Suprapubic skin (tissue), 4 donors: Measurements from ENCODE around the gene APC. TPM values are rescaled to one million over a fixed set of nuclear protein-coding genes. Genes with fewer than 3 reads are reported as not detected.

ENCODE experiments used
- DNase-seq, 2 donors: peaks; one replicate each; pipeline ENCODE4 v3.0.0-alpha.2; 2019; ENCODE audit warnings: low spot score in 2 of 2
- H3K27ac ChIP-seq: fragments of 200-600 bp; sonication (generic); one replicate; pipeline ENCODE4 v1.5.1; 2019
- H3K27me3 ChIP-seq: fragments of 200-600 bp; sonication (generic); one replicate; pipeline ENCODE4 v1.5.1; 2019
- H3K36me3 ChIP-seq: fragments of 200-600 bp; sonication (generic); one replicate; pipeline ENCODE4 v1.5.1; 2019
- H3K4me1 ChIP-seq: fragments of 200-600 bp; sonication (generic); one replicate; pipeline ENCODE4 v1.5.1; 2019
- H3K4me3 ChIP-seq: fragments of 200-600 bp; sonication (generic); one replicate; pipeline ENCODE4 v1.5.1; 2019; ENCODE audit warnings: mild to moderate bottlenecking
- H3K9me3 ChIP-seq: fragments of 200-600 bp; sonication (generic); one replicate; pipeline ENCODE4 v1.5.1; 2019
- EP300 ChIP-seq: sonication (generic); formaldehyde crosslinking; IDR thresholded peaks from one replicate; pipeline ENCODE4 v1.6.1; 2017; ENCODE audit warnings: antibody characterized with exemption
- POLR2A ChIP-seq, 2 donors: fragments of 450-650 bp; IDR thresholded peaks; one replicate each; pipeline ENCODE4 v1.6.1; 2017; ENCODE audit warnings: antibody characterized with exemption in 2 of 2, mild to moderate bottlenecking in 2 of 2, moderate library complexity in 2 of 2
- POLR2AphosphoS5 ChIP-seq, 3 donors: sonication (generic); formaldehyde crosslinking; IDR thresholded peaks; one replicate each; pipeline ENCODE4 v1.6.1; 2017; ENCODE audit warnings: antibody characterized with exemption in 3 of 3
- WGBS: methylation state at CpG from one replicate; pipeline ENCODE4 v1.1.5; 2018; 5-methylcytosine and 5-hydroxymethylcytosine counted together
- total RNA-seq, 4 donors: library from RNA; depleted of rRNA; stranded (reverse); fragments of >200 nt; gene quantifications; one replicate each; pipeline ENCODE4 v1.1.0, GENCODE V29; 2016
- TF ChIP-seq, protein P1 (sequence below), 2 donors: fragments of 200-600 bp in 1 of 2; fragments of 450-650 bp in 1 of 2; sonication (generic) in 1 of 2; IDR thresholded peaks; one replicate each; pipeline ENCODE4 v1.5.1; 2016 to 2019; ENCODE audit warnings: antibody characterized with exemption in 2 of 2, mild to moderate bottlenecking in 1 of 2, moderate library complexity in 1 of 2

The APC gene
- total RNA-seq, 4 donors from 2014 or later = 40.8 to 76.4 (median 53.9) TPM

DNA sequence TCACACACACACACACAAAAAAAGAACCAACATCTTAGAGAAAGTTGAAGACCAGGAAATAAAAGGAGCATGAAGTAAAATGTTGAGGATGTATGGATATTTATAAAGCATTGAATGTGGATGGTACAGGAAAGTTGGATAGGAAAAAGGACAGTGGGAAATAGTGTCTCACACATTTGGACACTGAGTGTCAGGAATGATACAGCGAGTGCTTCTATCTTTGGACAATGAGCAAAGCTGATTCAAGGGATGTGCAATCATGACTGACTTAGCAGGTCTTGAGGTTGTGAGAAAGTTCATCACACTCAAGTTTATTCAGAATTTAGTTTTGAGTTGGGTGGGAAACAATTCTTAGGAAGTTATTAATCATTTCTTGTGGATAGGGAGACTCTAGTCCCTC is 73.3 kb downstream of the APC start:
- WGBS = 91% methylated on average over 1 of the region's 1 CpG

GRCh38 chr5:112812549-112812948 is 74.9 kb downstream of the APC start:
- no peaks in the 10 kb centered on the region for H3K4me1 ChIP-seq
- H3K9me3 ChIP-seq = no peaks in the 10 kb centered on the region
- TF ChIP-seq POLR2AphosphoS5 (IDR thresholded peaks at IDR 0.05) (no peak), EP300 (no peak), POLR2A (IDR thresholded peaks at IDR 0.05) (no peak)
- TF ChIP-seq, protein P1, sequence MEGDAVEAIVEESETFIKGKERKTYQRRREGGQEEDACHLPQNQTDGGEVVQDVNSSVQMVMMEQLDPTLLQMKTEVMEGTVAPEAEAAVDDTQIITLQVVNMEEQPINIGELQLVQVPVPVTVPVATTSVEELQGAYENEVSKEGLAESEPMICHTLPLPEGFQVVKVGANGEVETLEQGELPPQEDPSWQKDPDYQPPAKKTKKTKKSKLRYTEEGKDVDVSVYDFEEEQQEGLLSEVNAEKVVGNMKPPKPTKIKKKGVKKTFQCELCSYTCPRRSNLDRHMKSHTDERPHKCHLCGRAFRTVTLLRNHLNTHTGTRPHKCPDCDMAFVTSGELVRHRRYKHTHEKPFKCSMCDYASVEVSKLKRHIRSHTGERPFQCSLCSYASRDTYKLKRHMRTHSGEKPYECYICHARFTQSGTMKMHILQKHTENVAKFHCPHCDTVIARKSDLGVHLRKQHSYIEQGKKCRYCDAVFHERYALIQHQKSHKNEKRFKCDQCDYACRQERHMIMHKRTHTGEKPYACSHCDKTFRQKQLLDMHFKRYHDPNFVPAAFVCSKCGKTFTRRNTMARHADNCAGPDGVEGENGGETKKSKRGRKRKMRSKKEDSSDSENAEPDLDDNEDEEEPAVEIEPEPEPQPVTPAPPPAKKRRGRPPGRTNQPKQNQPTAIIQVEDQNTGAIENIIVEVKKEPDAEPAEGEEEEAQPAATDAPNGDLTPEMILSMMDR (IDR thresholded peaks at IDR 0.05) = no peak
- no peak overlapping the region for H3K27ac ChIP-seq
- peaks cover 52% of the 10 kb centered on the region for H3K36me3 ChIP-seq
- 96% methylated on average over 1 of the region's 1 CpG for WGBS
- no peak overlapping the region for H3K4me3 ChIP-seq
- DNase-seq = no peak
- H3K27me3 ChIP-seq = no peaks in the 10 kb centered on the region

More for the DNA sequence above, 73.3 kb downstream of the APC start:
- H3K27me3 ChIP-seq = no peaks in the 10 kb centered on the region
- DNase-seq = no peak
- no peak overlapping the region for H3K27ac ChIP-seq
- peaks cover 51% of the 10 kb centered on the region for H3K36me3 ChIP-seq
- no peaks in the 10 kb centered on the region for H3K9me3 ChIP-seq
- TF ChIP-seq POLR2AphosphoS5 (IDR thresholded peaks at IDR 0.05) (no peak), EP300 (no peak), POLR2A (IDR thresholded peaks at IDR 0.05) (no peak)
- TF ChIP-seq, protein P1 (IDR thresholded peaks at IDR 0.05) = no peak
- no peaks in the 10 kb centered on the region for H3K4me1 ChIP-seq
- H3K4me3 ChIP-seq = no peak overlapping the region

DNA sequence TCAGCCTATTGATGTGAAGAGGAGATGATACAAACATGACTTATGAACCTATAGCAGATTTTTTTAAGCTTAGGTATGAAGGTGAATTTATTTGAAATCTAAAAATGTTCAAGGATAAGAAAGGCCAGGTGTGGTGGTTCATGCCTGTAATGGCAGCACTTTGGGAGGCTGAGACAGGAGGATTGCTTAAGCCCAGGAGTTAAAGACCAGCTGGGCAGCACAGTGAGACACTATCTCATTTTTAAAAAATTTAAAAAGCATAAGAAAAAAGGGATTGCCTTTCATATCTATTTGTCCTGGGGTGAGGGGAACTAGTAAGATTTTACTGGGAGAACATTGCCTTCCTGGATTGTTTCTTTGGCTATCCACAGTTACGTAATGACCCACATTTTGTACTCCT is 82.6 kb downstream of the APC start:
- Histone ChIP-seq H3K4me3 (no peak overlapping the region), H3K27me3 (no peaks in the 10 kb centered on the region), H3K36me3 (peaks cover 53% of the 10 kb centered on the region), H3K4me1 (no peaks in the 10 kb centered on the region), H3K27ac (no peak overlapping the region), H3K9me3 (no peaks in the 10 kb centered on the region)
- WGBS = 98% methylated on average over 1 of the region's 1 CpG
- TF ChIP-seq, protein P1 (IDR thresholded peaks at IDR 0.05) = no peak
- no peak for TF ChIP-seq EP300
- no peak for TF ChIP-seq POLR2AphosphoS5 (IDR thresholded peaks at IDR 0.05)
- DNase-seq = no peak

- no peaks in the 10 kb centered on the region for H3K4me1 ChIP-seq
These were observed 84.8 kb downstream of the APC start for GRCh38 chr5:112822456-112822855.

DNA sequence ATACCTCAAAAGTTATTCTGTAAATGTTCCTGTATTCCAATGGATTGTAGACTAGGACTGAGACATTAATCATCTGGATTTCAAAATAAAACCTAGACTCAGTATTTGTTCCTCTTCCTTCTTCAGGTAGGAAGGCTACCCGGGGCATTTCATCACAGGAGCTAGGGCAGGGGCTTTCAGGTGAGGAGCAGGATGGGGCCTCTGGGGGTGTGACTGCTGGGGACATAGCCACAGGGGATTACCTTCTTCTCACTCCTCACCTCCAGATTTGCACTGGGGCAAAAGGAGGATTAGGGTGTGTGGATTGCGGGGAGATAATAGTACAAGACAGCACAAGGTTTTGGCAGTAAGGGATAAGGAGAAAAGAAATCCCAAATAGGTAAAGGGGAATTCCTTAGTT is 85.5 kb downstream of the APC start:
- Histone ChIP-seq H3K4me1 (no peaks in the 10 kb centered on the region), H3K36me3 (peaks cover 59% of the 10 kb centered on the region), H3K27me3 (no peaks in the 10 kb centered on the region), H3K27ac (no peak overlapping the region), H3K9me3 (no peaks in the 10 kb centered on the region), H3K4me3 (no peak overlapping the region)
- no peak for DNase-seq
- TF ChIP-seq POLR2AphosphoS5 (IDR thresholded peaks at IDR 0.05) (no peak), POLR2A (IDR thresholded peaks at IDR 0.05) (no peak), EP300 (no peak)
- TF ChIP-seq, protein P1 (IDR thresholded peaks at IDR 0.05) = no peak
- 86% methylated on average over 2 of the region's 2 CpGs for WGBS

More at GRCh38 chr5:112822456-112822855, 84.8 kb downstream of the APC start:
- H3K36me3 ChIP-seq = peaks cover 56% of the 10 kb centered on the region
- H3K9me3 ChIP-seq = no peaks in the 10 kb centered on the region
- DNase-seq = no peak
- 82% methylated on average over 4 of the region's 4 CpGs for WGBS
- no peak overlapping the region for H3K4me3 ChIP-seq
- H3K27ac ChIP-seq = no peak overlapping the region
- TF ChIP-seq, protein P1 (IDR thresholded peaks at IDR 0.05) = no peak
- TF ChIP-seq EP300 (no peak), POLR2AphosphoS5 (IDR thresholded peaks at IDR 0.05) (no peak), POLR2A (IDR thresholded peaks at IDR 0.05) (no peak)
- H3K27me3 ChIP-seq = no peaks in the 10 kb centered on the region
